Fibroblast of upper back skin (primary cell): ENCODE results near the gene FDX2.
A peak's percentile ranks its signal among the peaks of the same experiment; 100 is the strongest.

Source experiments
- DNase-seq: peaks from one replicate; pipeline ENCODE4 v3.0.0-alpha.2; 2013

Gene FDX2

GRCh38 chr19:10332158-10332964 lies 16.5 kb upstream of the FDX2 start:
- no peak for DNase-seq

- no peak for DNase-seq
Measured at GRCh38 chr19:10329555-10329954, 13.7 kb upstream of the FDX2 start.

GRCh38 chr19:10328558-10329429 lies 13.0 kb upstream of the FDX2 start:
- DNase-seq = no peak

GRCh38 chr19:10327793-10328192 lies 12.0 kb upstream of the FDX2 start:
- DNase-seq = no peak

GRCh38 chr19:10325732-10326131 lies 9.9 kb upstream of the FDX2 start:
- no peak for DNase-seq

- DNase-seq = no peak
Measured at GRCh38 chr19:10321874-10322835, 6.3 kb upstream of the FDX2 start.

- no peak for DNase-seq
Measured at GRCh38 chr19:10321417-10321797, 5.6 kb upstream of the FDX2 start.

- DNase-seq = no peak
Measured at GRCh38 chr19:10320602-10321416, 5.0 kb upstream of the FDX2 start.

- no peak for DNase-seq
Measured at GRCh38 chr19:10318807-10319682, 3.2 kb upstream of the FDX2 start.

- no peak for DNase-seq
Measured at GRCh38 chr19:10317857-10318462, 2.1 kb upstream of the FDX2 start.

- DNase-seq = no peak
Measured at GRCh38 chr19:10317045-10317856, 1.4 kb upstream of the FDX2 start.

GRCh38 chr19:10316229-10317044 lies 622 bp upstream of the FDX2 start:
- no peak for DNase-seq

GRCh38 chr19:10309423-10309822 lies 6.4 kb downstream of the FDX2 start, which contains the start of gene ZGLP1:
ZGLP1 (minus strand) TSS chr19:10309815.
- DNase-seq = no peak

GRCh38 chr19:10306327-10306726 lies 9.5 kb downstream of the FDX2 start:
- no peak for DNase-seq

- peak; percentile 72 for DNase-seq
Measured at GRCh38 chr19:10305139-10305806, 10.5 kb downstream of the FDX2 start.

GRCh38 chr19:10299545-10300458 lies 16.0 kb downstream of the FDX2 start:
- DNase-seq = no peak
